Spleen (tissue), 11 donors: ENCODE results near the gene ZNF618. TPM values are rescaled to one million over a fixed set of nuclear protein-coding genes. Genes with fewer than 3 reads are reported as not detected.
"Not testable (repeated sequence)": the region's sequence is repeated elsewhere in the genome, so short reads cannot be mapped to it uniquely, and the experiment has no call there.

Experiments used
- DNase-seq: peaks from one replicate; pipeline ENCODE4 v3.0.0-alpha.2; 2020
- H3K27ac ChIP-seq, 8 donors: fragments of 200-600 bp; sonication (generic) in 7 of 8; 1 replicate in 4 of 8; 2 replicates in 4 of 8; pipeline versions ENCODE4 v1.5.0 to v1.8.0; 2016 to 2021; ENCODE audit warnings: inconsistent platforms in 4 of 8, mild to moderate bottlenecking in 4 of 8, moderate library complexity in 1 of 8
- H3K27me3 ChIP-seq, 7 donors: fragments of 200-600 bp; sonication (generic) in 6 of 7; replicated peaks in 1 of 7; 1 replicate in 4 of 7; 2 replicates in 3 of 7; pipeline versions ENCODE4 v1.5.0 to v1.8.0; 2016 to 2021; ENCODE audit warnings: inconsistent platforms in 3 of 7, mild to moderate bottlenecking in 1 of 7
- H3K36me3 ChIP-seq, 6 donors: fragments of 200-600 bp; sonication (generic) in 5 of 6; 1 replicate in 4 of 6; 2 replicates in 2 of 6; pipeline versions ENCODE4 v1.5.0 to v1.8.0; 2016 to 2021; ENCODE audit warnings: inconsistent platforms in 2 of 6
- H3K4me1 ChIP-seq, 6 donors: fragments of 200-600 bp; sonication (generic) in 5 of 6; 1 replicate in 3 of 6; 2 replicates in 3 of 6; pipeline versions ENCODE4 v1.5.0 to v1.8.0; 2016 to 2021; ENCODE audit warnings: inconsistent platforms in 3 of 6
- H3K4me3 ChIP-seq, 8 donors: fragments of 200-600 bp; sonication (generic) in 7 of 8; 1 replicate in 4 of 8; 2 replicates in 4 of 8; pipeline versions ENCODE4 v1.5.0 to v1.8.0; 2016 to 2021; ENCODE audit warnings: inconsistent platforms in 4 of 8, mild to moderate bottlenecking in 4 of 8, moderate library complexity in 2 of 8
- H3K9me3 ChIP-seq, 8 donors: fragments of 200-600 bp; sonication (generic) in 7 of 8; 1 replicate in 4 of 8; 2 replicates in 4 of 8; pipeline versions ENCODE4 v1.5.0 to v1.8.0; 2016 to 2021; ENCODE audit warnings: inconsistent platforms in 4 of 8
- CTCF ChIP-seq, 11 experiments: fragments of 200-600 bp in 7 of 11; fragments of 450-650 bp in 4 of 11; sonication (generic) in 4 of 11; IDR thresholded peaks in 8 of 11; conservative IDR thresholded peaks in 3 of 11; 1 replicate in 7 of 11; 2 replicates in 4 of 11; pipeline versions ENCODE4 v1.4.0 to v1.8.0; 2016 to 2021; ENCODE audit warnings: antibody characterized with exemption in 11 of 11, inconsistent platforms in 4 of 11, mild to moderate bottlenecking in 1 of 11
- POLR2A ChIP-seq, 3 donors: fragments of 450-650 bp; IDR thresholded peaks; one replicate each; pipeline ENCODE4 v1.5.1; 2017; ENCODE audit warnings: antibody characterized with exemption in 3 of 3, mild to moderate bottlenecking in 1 of 3
- POLR2AphosphoS5 ChIP-seq, 3 donors: sonication (generic); formaldehyde crosslinking; IDR thresholded peaks; one replicate each; pipeline ENCODE4 v1.5.1; 2017; ENCODE audit warnings: antibody characterized with exemption in 3 of 3
- WGBS, 5 donors: extraction: QIAGEN DNeasy Blood & Tissue Kit in 3 of 5; methylation state at CpG; one replicate each; pipeline versions ENCODE4 v1.1.5 to v1.1.7; 2013 to 2018; 5-methylcytosine and 5-hydroxymethylcytosine counted together
- intact Hi-C: fragments of 100-400 bp; cut with DNase I; formaldehyde crosslinking; loops from one replicate; pipeline ENCODE4 v1.15.0; 2023; ENCODE audit warnings: low total_unique reads
- polyA plus RNA-seq, 3 donors: library from polyadenylated mRNA; stranded (reverse); fragments of 200-250 nt; gene quantifications; one replicate each; pipeline ENCODE4 v1.2.1, GENCODE V29; 2013
- total RNA-seq, 7 donors: library from RNA; depleted of rRNA in 3 of 7; stranded (reverse); fragments of >200 nt in 3 of 7; fragmentation: NEBNext Ultra II Directional in 4 of 7; extraction: Animal tissue kit (Norgen Biotek cat#: 25700) in 4 of 7; gene quantifications; one replicate each; pipeline versions ENCODE4 v1.1.0 to v1.2.1, GENCODE V29; 2016 to 2021
- donor health status: healthy with polysubstance abuse.
- donor health status: DM: no; HTN: no; CAD: no; lungs with moderate emphysema.
- donor health status: DM: no; HTN: no; CAD: no.
- donor health status: Bipolar disorder and iron deficiency.
- donor health status: healthy.
- donor health status: DM: no; HTN: no; CAD: no.
- donor health status: DM: yes; HTN: yes; CAD: no.

ZNF618 gene
- total and polyA plus RNA-seq, 10 donors = 0.58 to 14.8 (median 8.4) TPM

- H3K4me1 ChIP-seq = peaks cover 31 to 51% (median 41%) of the 10 kb centered on the region in 6 donors
- H3K27ac ChIP-seq = no peak overlapping the region
- H3K4me3 ChIP-seq = no peak overlapping the region
- H3K36me3 ChIP-seq = peaks cover 0 to 7% (median 0%) of the 10 kb centered on the region in 6 donors
- H3K27me3 ChIP-seq = no peaks in the 10 kb centered on the region
- 51 to 75% (median 64%) methylated on average over 3 of the region's 3 CpGs for WGBS, 5 donors
- no peaks in the 10 kb centered on the region for H3K9me3 ChIP-seq
- DNase-seq = peak; percentile 42
- TF ChIP-seq POLR2A (IDR thresholded peaks at IDR 0.05) (no peak), POLR2AphosphoS5 (IDR thresholded peaks at IDR 0.05) (no peak), CTCF (IDR thresholded peaks at IDR 0.05 in 8 of 11, conservative IDR thresholded peaks at IDR 0.05 in 3 of 11) (no peak)
- intact Hi-C loops = loop anchor here (10.0 kb wide), 1 partner anchor 111 kb away; no protein-coding TSS in a partner anchor
Measured at GRCh38 chr9:113995963-113996362, 119.9 kb downstream of the ZNF618 start.

- TF ChIP-seq POLR2AphosphoS5 (IDR thresholded peaks at IDR 0.05) (no peak), POLR2A (IDR thresholded peaks at IDR 0.05) (no peak), CTCF (IDR thresholded peaks at IDR 0.05 in 8 of 11, conservative IDR thresholded peaks at IDR 0.05 in 3 of 11) (no peak)
- H3K9me3 ChIP-seq = no peaks in the 10 kb centered on the region
- intact Hi-C loops = loop anchor here (10.0 kb wide), 1 partner anchor 112 kb away; no protein-coding TSS in a partner anchor
- DNase-seq = peak; percentile 61
- no peak overlapping the region for H3K4me3 ChIP-seq
- no peak overlapping the region for H3K27ac ChIP-seq
- H3K36me3 ChIP-seq = peaks cover 0 to 9% (median 0%) of the 10 kb centered on the region in 6 donors
- 87 to 98% (median 90%) methylated on average over 6 of the region's 6 CpGs for WGBS, 5 donors
- no peaks in the 10 kb centered on the region for H3K27me3 ChIP-seq
- H3K4me1 ChIP-seq = peaks cover 29 to 45% (median 35%) of the 10 kb centered on the region in 6 donors
Measured at GRCh38 chr9:113996531-113997001, 120.5 kb downstream of the ZNF618 start.

- H3K27me3 ChIP-seq, H3K9me3 ChIP-seq, H3K27ac ChIP-seq, H3K4me3 ChIP-seq: not testable (repeated sequence)
- peak; percentile 25 for DNase-seq
- 81 to 93% (median 90%) methylated on average over 3 of the region's 3 CpGs for WGBS, 5 donors
- Histone ChIP-seq H3K36me3 (peaks cover 0 to 14% (median 1%) of the 10 kb centered on the region in 6 donors), H3K4me1 (peaks cover 24 to 40% (median 30%) of the 10 kb centered on the region in 6 donors)
- intact Hi-C loops = loop anchor here (10.0 kb wide), 1 partner anchor 112 kb away; no protein-coding TSS in a partner anchor
Measured at GRCh38 chr9:113997064-113997463, 121.0 kb downstream of the ZNF618 start.

- intact Hi-C loops = loop anchor here (10.0 kb wide), 1 partner anchor 113 kb away; no protein-coding TSS in a partner anchor
- DNase-seq = no peak
- H3K9me3 ChIP-seq = no peaks in the 10 kb centered on the region
- H3K4me3 ChIP-seq = no peak overlapping the region
- WGBS, 5 donors = 81 to 97% (median 92%) methylated on average over 5 of the region's 5 CpGs
- TF ChIP-seq POLR2A (IDR thresholded peaks at IDR 0.05) (no peak), POLR2AphosphoS5 (IDR thresholded peaks at IDR 0.05) (no peak), CTCF (IDR thresholded peaks at IDR 0.05 in 8 of 11, conservative IDR thresholded peaks at IDR 0.05 in 3 of 11) (no peak)
- H3K4me1 ChIP-seq = peaks cover 19 to 35% (median 24%) of the 10 kb centered on the region in 6 donors
- no peak overlapping the region for H3K27ac ChIP-seq
- H3K36me3 ChIP-seq = peaks cover 0 to 19% (median 2%) of the 10 kb centered on the region in 6 donors
- H3K27me3 ChIP-seq = no peaks in the 10 kb centered on the region
Measured at GRCh38 chr9:113997610-113998009, 121.5 kb downstream of the ZNF618 start.
